Choroid plexus epithelial cell (primary cell): ENCODE results near the gene NKX2-3.

Experiments
- DNase-seq: peaks from one replicate; pipeline ENCODE4 v3.0.0-alpha.2; 2010; ENCODE audit warnings: low read depth
- H3K4me3 ChIP-seq: 2 replicates; pipeline ENCODE4 v1.5.1; 2011; ENCODE audit warnings: low read depth, mild to moderate bottlenecking, control low read depth, low read length, moderate library complexity
- TF ChIP-seq, protein P1 (sequence below): conservative IDR thresholded peaks from 2 replicates; pipeline ENCODE4 v1.5.1; 2011; ENCODE audit warnings: low read depth, mild to moderate bottlenecking, control low read depth, inconsistent platforms, low read length, moderate library complexity

NKX2-3 gene

GRCh38 chr10:99522470-99523250, 10.1 kb upstream of the NKX2-3 start:
- H3K4me3 ChIP-seq, result no peak overlapping the region
- TF ChIP-seq, protein P1, sequence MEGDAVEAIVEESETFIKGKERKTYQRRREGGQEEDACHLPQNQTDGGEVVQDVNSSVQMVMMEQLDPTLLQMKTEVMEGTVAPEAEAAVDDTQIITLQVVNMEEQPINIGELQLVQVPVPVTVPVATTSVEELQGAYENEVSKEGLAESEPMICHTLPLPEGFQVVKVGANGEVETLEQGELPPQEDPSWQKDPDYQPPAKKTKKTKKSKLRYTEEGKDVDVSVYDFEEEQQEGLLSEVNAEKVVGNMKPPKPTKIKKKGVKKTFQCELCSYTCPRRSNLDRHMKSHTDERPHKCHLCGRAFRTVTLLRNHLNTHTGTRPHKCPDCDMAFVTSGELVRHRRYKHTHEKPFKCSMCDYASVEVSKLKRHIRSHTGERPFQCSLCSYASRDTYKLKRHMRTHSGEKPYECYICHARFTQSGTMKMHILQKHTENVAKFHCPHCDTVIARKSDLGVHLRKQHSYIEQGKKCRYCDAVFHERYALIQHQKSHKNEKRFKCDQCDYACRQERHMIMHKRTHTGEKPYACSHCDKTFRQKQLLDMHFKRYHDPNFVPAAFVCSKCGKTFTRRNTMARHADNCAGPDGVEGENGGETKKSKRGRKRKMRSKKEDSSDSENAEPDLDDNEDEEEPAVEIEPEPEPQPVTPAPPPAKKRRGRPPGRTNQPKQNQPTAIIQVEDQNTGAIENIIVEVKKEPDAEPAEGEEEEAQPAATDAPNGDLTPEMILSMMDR, result no peak
- no peak for DNase-seq

DNA sequence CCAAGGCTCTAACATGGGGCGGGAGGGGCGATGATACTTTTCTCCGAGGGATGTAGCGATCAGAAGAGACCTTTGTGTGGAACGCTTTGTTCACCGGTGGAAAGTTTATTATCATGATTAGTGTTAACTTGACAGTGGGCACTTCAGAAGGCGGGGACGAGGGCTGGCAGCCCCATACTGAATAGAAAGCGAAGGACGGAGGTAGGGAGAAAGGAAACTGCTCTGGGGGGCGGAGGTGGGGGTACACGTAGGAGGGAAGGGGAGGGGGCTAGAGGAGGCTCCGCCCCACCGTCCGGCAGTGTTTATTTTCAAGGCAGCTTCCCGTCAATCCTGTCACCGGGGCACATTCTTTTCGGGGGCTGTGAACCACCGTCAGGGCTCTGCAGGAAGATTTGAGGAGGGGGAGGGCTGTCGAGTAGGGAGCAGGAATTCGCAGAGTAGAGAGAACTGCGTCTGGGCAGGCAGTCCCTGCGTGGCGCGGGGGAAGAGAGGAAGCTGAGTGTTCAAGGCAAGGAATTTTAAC, 9.4 kb upstream of the NKX2-3 start:
- H3K4me3 ChIP-seq, result no peak overlapping the region
- TF ChIP-seq, protein P1, result no peak
- no peak for DNase-seq

- no peak overlapping the region for H3K4me3 ChIP-seq
- TF ChIP-seq, protein P1, result no peak
- no peak for DNase-seq
Measured at GRCh38 chr10:99524050-99524666, 8.6 kb upstream of the NKX2-3 start.

GRCh38 chr10:99524736-99525380, 7.9 kb upstream of the NKX2-3 start:
- TF ChIP-seq, protein P1, result no peak
- no peak for DNase-seq

GRCh38 chr10:99525897-99526296, 6.8 kb upstream of the NKX2-3 start:
- TF ChIP-seq, protein P1, result no peak
- H3K4me3 ChIP-seq, result no peak overlapping the region

More at GRCh38 chr10:99524736-99525380, 7.9 kb upstream of the NKX2-3 start:
- H3K4me3 ChIP-seq, result no peak overlapping the region

GRCh38 chr10:99526861-99527504, 5.8 kb upstream of the NKX2-3 start:
- H3K4me3 ChIP-seq, result no peak overlapping the region
- TF ChIP-seq, protein P1, result no peak
- DNase-seq, result no peak

More at GRCh38 chr10:99525897-99526296, 6.8 kb upstream of the NKX2-3 start:
- DNase-seq, result no peak
